CD14-positive monocyte (primary cell): ENCODE results near the gene THSD1. TPM values are rescaled to one million over a fixed set of nuclear protein-coding genes. Genes with fewer than 3 reads are reported as not detected.

Experiments used
- DNase-seq, 3 donors: peaks; one replicate each; pipeline ENCODE4 v3.0.0-alpha.2; 2011 to 2022
- H2AFZ ChIP-seq: 2 replicates; pipeline ENCODE4 v1.6.0; 2012; ENCODE audit warnings: mild to moderate bottlenecking, low read depth, low read length, inconsistent platforms; ENCODE audit not compliant: insufficient read depth, poor library complexity, severe bottlenecking
- H3K27ac ChIP-seq, 2 donors: 1 replicate in 1 of 2; 2 replicates in 1 of 2; pipeline ENCODE4 v1.5.1; 2012 to 2013; ENCODE audit warnings: low read length in 2 of 2, control low read depth in 1 of 2, inconsistent platforms in 1 of 2, low read depth in 1 of 2, mild to moderate bottlenecking in 1 of 2
- H3K27me3 ChIP-seq, 2 donors: one replicate each; pipeline versions ENCODE4 v1.6.0 to v1.6.1; 2011 to 2013; ENCODE audit warnings: low read length in 2 of 2; ENCODE audit not compliant: control insufficient read depth in 2 of 2, insufficient read depth in 2 of 2
- H3K36me3 ChIP-seq, 2 donors: replicated peaks in 1 of 2; 1 replicate in 1 of 2; 2 replicates in 1 of 2; pipeline versions ENCODE4 v1.5.1 to v1.6.1; 2012 to 2013; ENCODE audit warnings: low read length in 2 of 2, control low read depth in 1 of 2, inconsistent platforms in 1 of 2, mild to moderate bottlenecking in 1 of 2; ENCODE audit not compliant: insufficient read depth in 2 of 2, control insufficient read depth in 1 of 2
- H3K4me1 ChIP-seq, 2 donors: 1 replicate in 1 of 2; 2 replicates in 1 of 2; pipeline versions ENCODE4 v1.5.1 to v1.6.1; 2012 to 2013; ENCODE audit warnings: low read length in 2 of 2, control low read depth in 1 of 2, inconsistent platforms in 1 of 2, mild to moderate bottlenecking in 1 of 2, moderate library complexity in 1 of 2; ENCODE audit not compliant: insufficient read depth in 2 of 2, control insufficient read depth in 1 of 2
- H3K4me2 ChIP-seq: replicated peaks from 2 replicates; pipeline ENCODE3; 2012; ENCODE audit warnings: low read length, moderate library complexity, mild to moderate bottlenecking; ENCODE audit not compliant: poor library complexity, severe bottlenecking; ENCODE audit errors: extremely low read depth
- H3K4me3 ChIP-seq, 3 experiments: fragments of 200-600 bp in 1 of 3; sonication (generic) in 1 of 3; replicated peaks in 1 of 3; 1 replicate in 2 of 3; 2 replicates in 1 of 3; pipeline ENCODE4 v1.5.1; 2011 to 2013; ENCODE audit warnings: low read length in 3 of 3, mild to moderate bottlenecking in 3 of 3, control low read depth in 2 of 3, low read depth in 2 of 3, inconsistent platforms in 1 of 3, moderate library complexity in 1 of 3
- H3K79me2 ChIP-seq: 2 replicates; pipeline ENCODE4 v1.6.0; 2012; ENCODE audit warnings: mild to moderate bottlenecking, control low read depth, inconsistent platforms, low read length, moderate library complexity; ENCODE audit not compliant: insufficient read depth
- H3K9ac ChIP-seq: 2 replicates; pipeline ENCODE4 v1.6.0; 2017; ENCODE audit warnings: low read length, mild to moderate bottlenecking; ENCODE audit not compliant: insufficient read depth, poor library complexity, severe bottlenecking
- H3K9me3 ChIP-seq, 2 donors: replicated peaks in 1 of 2; 1 replicate in 1 of 2; 2 replicates in 1 of 2; pipeline versions ENCODE4 v1.5.1 to v1.6.1; 2012 to 2013; ENCODE audit warnings: low read length in 2 of 2, control low read depth in 1 of 2; ENCODE audit not compliant: control insufficient read depth in 1 of 2, insufficient read depth in 1 of 2
- H4K20me1 ChIP-seq: 2 replicates; pipeline ENCODE4 v1.6.0; 2012; ENCODE audit warnings: mild to moderate bottlenecking, low read length, control low read depth, moderate library complexity; ENCODE audit not compliant: insufficient read depth
- H3K27ac Mint-ChIP-seq, 7 donors: one replicate each; pipeline ENCODE4 v1.8.0; 2020; ENCODE audit warnings: mild to moderate bottlenecking in 7 of 7, mixed read lengths in 7 of 7, moderate library complexity in 6 of 7, inconsistent platforms in 2 of 7
- H3K27me3 Mint-ChIP-seq, 3 donors: one replicate each; pipeline ENCODE4 v1.8.0; 2021 to 2022; ENCODE audit warnings: low read depth in 3 of 3, mild to moderate bottlenecking in 3 of 3, mixed read lengths in 3 of 3, moderate library complexity in 3 of 3, inconsistent platforms in 1 of 3
- H3K36me3 Mint-ChIP-seq, 2 donors: one replicate each; pipeline ENCODE4 v1.8.0; 2020; ENCODE audit warnings: mixed read lengths in 2 of 2, inconsistent platforms in 1 of 2, mild to moderate bottlenecking in 1 of 2
- H3K4me1 Mint-ChIP-seq: one replicate; pipeline ENCODE4 v1.8.0; 2020; ENCODE audit warnings: mild to moderate bottlenecking, mixed read lengths
- H3K4me3 Mint-ChIP-seq, 2 donors: one replicate each; pipeline ENCODE4 v1.8.0; 2020; ENCODE audit warnings: mild to moderate bottlenecking in 2 of 2, mixed read lengths in 2 of 2, moderate library complexity in 1 of 2
- H3K9me3 Mint-ChIP-seq, 7 donors: one replicate each; pipeline ENCODE4 v1.8.0; 2020 to 2022; ENCODE audit warnings: mixed read lengths in 7 of 7, mild to moderate bottlenecking in 6 of 7, moderate library complexity in 6 of 7, inconsistent platforms in 2 of 7
- WGBS: methylation state at CpG from one replicate; pipeline ENCODE4 v1.1.5; 2013; ENCODE audit warnings: missing lambda C conversion rate; ENCODE audit not compliant: insufficient coverage; 5-methylcytosine and 5-hydroxymethylcytosine counted together
- intact Hi-C, 2 donors: fragments of 100-400 bp; cut with micrococcal nuclease; formaldehyde crosslinking; loops; one replicate each; pipeline versions ENCODE4 v1.15.0 to v1.15.1; 2023
- polyA plus RNA-seq, 3 donors: library from polyadenylated mRNA; depleted of rRNA in 1 of 3; unstranded in 2 of 3; stranded (reverse) in 1 of 3; fragments of 300-500 nt in 2 of 3; fragments of >200 nt in 1 of 3; fragmentation: Illumina TruSeq in 2 of 3; gene quantifications; 1 replicate in 2 of 3; 2 replicates in 1 of 3; pipeline ENCODE4 v1.2.3, GENCODE V29; 2012 to 2021
- TF ChIP-seq, protein P1 (sequence below): fragments of 200-600 bp; IDR thresholded peaks from one replicate; pipeline ENCODE4 v1.8.0; 2022; ENCODE audit warnings: antibody characterized with exemption, mild to moderate bottlenecking

The THSD1 gene
- polyA plus RNA-seq, 3 donors = 0.52 TPM; not detected in 2

DNA sequence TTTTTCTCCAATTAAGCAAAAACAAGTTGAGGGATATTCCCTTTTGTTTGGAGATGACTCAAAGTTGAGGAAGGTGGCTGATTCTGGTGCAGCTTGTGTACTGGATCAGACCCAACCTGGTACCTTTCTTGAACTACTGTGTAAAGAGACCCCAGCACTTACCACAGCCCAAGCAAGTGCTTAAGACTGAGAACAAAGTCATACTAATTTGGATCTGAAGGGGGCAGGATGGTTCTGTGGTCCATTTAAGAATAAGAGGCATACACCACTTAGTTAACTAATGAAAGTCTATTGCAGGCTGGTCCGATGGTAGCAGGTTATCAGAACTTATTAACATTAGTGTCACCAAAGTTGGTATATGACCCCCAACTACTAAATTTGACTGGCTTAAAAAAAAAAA is 6.3 kb downstream of the THSD1 start:
- Histone ChIP-seq H3K9ac (no peak overlapping the region), H3K4me3 (no peak overlapping the region), H4K20me1 (no peaks in the 10 kb centered on the region), H3K4me2 (no peak overlapping the region), H3K27ac (no peak overlapping the region), H3K4me1 (peaks cover 8 to 9% of the 10 kb centered on the region in 2 donors), H2AFZ (no peak overlapping the region), H3K36me3 (no peaks in the 10 kb centered on the region), H3K79me2 (no peaks in the 10 kb centered on the region), H3K27me3 (peaks cover 3 to 5% of the 10 kb centered on the region in 2 donors), H3K9me3 (no peaks in the 10 kb centered on the region)
- Mint-ChIP-seq H3K27ac (no peak overlapping the region), H3K9me3 (peaks cover 0 to 3% (median 0%) of the 10 kb centered on the region in 7 donors), H3K36me3 (no peaks in the 10 kb centered on the region), H3K4me3 (no peak overlapping the region), H3K4me1 (peaks cover 14% of the 10 kb centered on the region), H3K27me3 (peaks cover 11 to 17% (median 12%) of the 10 kb centered on the region in 3 donors)
- no CpG with 5 or more reads among the region's 1 CpG for WGBS
- TF ChIP-seq, protein P1, sequence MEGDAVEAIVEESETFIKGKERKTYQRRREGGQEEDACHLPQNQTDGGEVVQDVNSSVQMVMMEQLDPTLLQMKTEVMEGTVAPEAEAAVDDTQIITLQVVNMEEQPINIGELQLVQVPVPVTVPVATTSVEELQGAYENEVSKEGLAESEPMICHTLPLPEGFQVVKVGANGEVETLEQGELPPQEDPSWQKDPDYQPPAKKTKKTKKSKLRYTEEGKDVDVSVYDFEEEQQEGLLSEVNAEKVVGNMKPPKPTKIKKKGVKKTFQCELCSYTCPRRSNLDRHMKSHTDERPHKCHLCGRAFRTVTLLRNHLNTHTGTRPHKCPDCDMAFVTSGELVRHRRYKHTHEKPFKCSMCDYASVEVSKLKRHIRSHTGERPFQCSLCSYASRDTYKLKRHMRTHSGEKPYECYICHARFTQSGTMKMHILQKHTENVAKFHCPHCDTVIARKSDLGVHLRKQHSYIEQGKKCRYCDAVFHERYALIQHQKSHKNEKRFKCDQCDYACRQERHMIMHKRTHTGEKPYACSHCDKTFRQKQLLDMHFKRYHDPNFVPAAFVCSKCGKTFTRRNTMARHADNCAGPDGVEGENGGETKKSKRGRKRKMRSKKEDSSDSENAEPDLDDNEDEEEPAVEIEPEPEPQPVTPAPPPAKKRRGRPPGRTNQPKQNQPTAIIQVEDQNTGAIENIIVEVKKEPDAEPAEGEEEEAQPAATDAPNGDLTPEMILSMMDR = no peak
- DNase-seq = no peak
- intact Hi-C loops = no loop called here

DNA sequence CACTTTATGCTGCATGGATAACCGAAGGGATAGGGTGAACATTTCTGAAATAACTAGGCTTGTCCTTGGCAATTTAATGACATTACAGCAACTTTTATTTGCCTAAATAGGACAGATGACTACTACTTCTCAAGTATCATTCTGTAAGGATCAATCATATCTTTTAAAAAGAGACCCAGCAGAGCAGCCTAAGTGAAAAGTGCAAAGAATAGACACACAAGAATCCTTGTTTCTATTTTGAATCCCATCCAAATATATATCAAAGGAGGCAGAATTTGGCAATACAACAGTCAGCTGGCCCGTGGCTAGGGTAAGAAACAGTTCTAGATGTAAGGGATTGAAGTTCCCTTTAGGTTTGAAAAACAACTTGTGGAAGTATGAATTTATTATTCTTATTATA is 6.9 kb downstream of the THSD1 start:
- Histone ChIP-seq H4K20me1 (no peaks in the 10 kb centered on the region), H3K9ac (no peak overlapping the region), H3K4me3 (no peak overlapping the region), H3K27me3 (no peaks in the 10 kb centered on the region), H3K27ac (no peak overlapping the region), H3K9me3 (no peaks in the 10 kb centered on the region), H3K36me3 (no peaks in the 10 kb centered on the region), H3K4me2 (no peak overlapping the region), H2AFZ (no peak overlapping the region), H3K79me2 (no peaks in the 10 kb centered on the region), H3K4me1 (peaks cover 3% of the 10 kb centered on the region in 2 donors)
- intact Hi-C loops = no loop called here
- Mint-ChIP-seq H3K36me3 (no peaks in the 10 kb centered on the region), H3K4me3 (no peak overlapping the region), H3K27me3 (peaks cover 6 to 10% (median 7%) of the 10 kb centered on the region in 3 donors), H3K27ac (no peak overlapping the region), H3K9me3 (peaks cover 0 to 2% (median 0%) of the 10 kb centered on the region in 7 donors), H3K4me1 (peaks cover 8% of the 10 kb centered on the region)
- no CpG with 5 or more reads among the region's 2 CpGs for WGBS
- TF ChIP-seq, protein P1 = no peak
- no peak for DNase-seq
